Upper lobe of left lung (tissue), 6 donors: ENCODE results near the gene CD6. TPM values are rescaled to one million over a fixed set of nuclear protein-coding genes. Genes with fewer than 3 reads are reported as not detected.

Source experiments
- ATAC-seq, 2 donors: fragments of 200-7000 bp; cut with Tn5 transposase; one replicate each; pipeline ENCODE4 v1.9.1; 2022; ENCODE audit warnings: mild to moderate bottlenecking in 2 of 2, moderate library complexity in 2 of 2; ENCODE audit not compliant: low FRiP score in 2 of 2
- DNase-seq, 2 donors: peaks; one replicate each; pipeline ENCODE4 v3.0.0-alpha.2; 2019 to 2020
- H3K27ac ChIP-seq, 4 donors: fragments of 200-600 bp; sonication (generic); one replicate each; pipeline ENCODE4 v1.5.1; 2016 to 2019
- H3K27me3 ChIP-seq, 4 donors: fragments of 200-600 bp; sonication (generic); one replicate each; pipeline ENCODE4 v1.5.1; 2017 to 2019
- H3K36me3 ChIP-seq, 4 donors: fragments of 200-600 bp; sonication (generic); one replicate each; pipeline ENCODE4 v1.5.1; 2016 to 2019
- H3K4me1 ChIP-seq, 4 donors: fragments of 200-600 bp; sonication (generic); one replicate each; pipeline ENCODE4 v1.5.1; 2018 to 2019
- H3K4me3 ChIP-seq, 4 donors: fragments of 200-600 bp; sonication (generic); one replicate each; pipeline ENCODE4 v1.5.1; 2017 to 2019; ENCODE audit warnings: mild to moderate bottlenecking in 2 of 4, moderate library complexity in 1 of 4
- H3K9me3 ChIP-seq, 4 donors: fragments of 200-600 bp; sonication (generic); one replicate each; pipeline ENCODE4 v1.5.1; 2018 to 2019
- CTCF ChIP-seq, 6 experiments: fragments of 450-650 bp in 4 of 6; fragments of 200-600 bp in 2 of 6; sonication (generic) in 2 of 6; IDR thresholded peaks; one replicate each; pipeline ENCODE4 v1.5.1; 2016 to 2019; ENCODE audit warnings: antibody characterized with exemption in 6 of 6
- EP300 ChIP-seq, 4 donors: sonication (generic); formaldehyde crosslinking; IDR thresholded peaks; one replicate each; pipeline ENCODE4 v1.5.1; 2017; ENCODE audit warnings: antibody characterized with exemption in 4 of 4, control low read depth in 2 of 4
- POLR2A ChIP-seq, 4 donors: fragments of 450-650 bp; IDR thresholded peaks; one replicate each; pipeline ENCODE4 v1.5.1; 2016 to 2017; ENCODE audit warnings: antibody characterized with exemption in 4 of 4, mild to moderate bottlenecking in 2 of 4
- POLR2AphosphoS5 ChIP-seq, 2 donors: sonication (generic); formaldehyde crosslinking; IDR thresholded peaks; one replicate each; pipeline ENCODE4 v1.5.1; 2017; ENCODE audit warnings: antibody characterized with exemption in 2 of 2
- WGBS, 2 donors: methylation state at CpG; one replicate each; pipeline ENCODE4 v1.1.5; 2017 to 2018; 5-methylcytosine and 5-hydroxymethylcytosine counted together
- total RNA-seq, 6 donors: library from RNA; depleted of rRNA in 4 of 6; stranded (reverse); fragments of >200 nt in 4 of 6; gene quantifications; one replicate each; pipeline versions ENCODE4 v1.1.0 to v1.2.1, GENCODE V29; 2016 to 2021
- donor health status: DM: no; HTN: no; CAD: no; lungs with moderate emphysema.
- donor health status: DM: no; HTN: yes; CAD: no; lungs with severe emphysema.

Gene CD6
- total RNA-seq, 6 donors from 2014 or later, result 3.8 to 27.2 (median 5.3) TPM

- peak overlapping the region; percentile 76 to 90 (median 82) for H3K27ac ChIP-seq
- no peak overlapping the region for H3K4me3 ChIP-seq
- peaks cover 5 to 62% (median 38%) of the 10 kb centered on the region in 4 donors for H3K36me3 ChIP-seq
- peaks cover 14 to 42% (median 22%) of the 10 kb centered on the region in 4 donors for H3K4me1 ChIP-seq
- DNase-seq, result peak in 1 of 2 donors; percentile 60
- H3K9me3 ChIP-seq, result no peaks in the 10 kb centered on the region
- WGBS, 2 donors, result 93 to 100% methylated on average over 3 to 8 of the region's 8 CpGs
- no peak for TF ChIP-seq CTCF (IDR thresholded peaks at IDR 0.05)
- H3K27me3 ChIP-seq, result no peaks in the 10 kb centered on the region
- ATAC-seq, result no peak
Measured at GRCh38 chr11:60937811-60938210, 33.7 kb upstream of the CD6 start.

- WGBS, 2 donors, result 89 to 90% methylated on average over 9 of the region's 9 CpGs
- H3K36me3 ChIP-seq, result peaks cover 5 to 68% (median 42%) of the 10 kb centered on the region in 4 donors
- no peaks in the 10 kb centered on the region for H3K27me3 ChIP-seq
- no peak for DNase-seq
- TF ChIP-seq POLR2AphosphoS5 (IDR thresholded peaks at IDR 0.05) (no peak), EP300 (IDR thresholded peaks at IDR 0.05) (no peak), CTCF (IDR thresholded peaks at IDR 0.05) (no peak), POLR2A (IDR thresholded peaks at IDR 0.05) (no peak)
- H3K9me3 ChIP-seq, result no peaks in the 10 kb centered on the region
- ATAC-seq, result no peak
- H3K4me3 ChIP-seq, result no peak overlapping the region
- H3K27ac ChIP-seq, result peak overlapping the region in 1 of 4 donors; percentile 82
- H3K4me1 ChIP-seq, result peaks cover 14 to 49% (median 26%) of the 10 kb centered on the region in 4 donors
Measured at GRCh38 chr11:60938500-60938899, 33.0 kb upstream of the CD6 start.

GRCh38 chr11:60939301-60939700 is 32.2 kb upstream of the CD6 start:
- DNase-seq, result no peak
- H3K4me1 ChIP-seq, result peaks cover 14 to 51% (median 27%) of the 10 kb centered on the region in 4 donors
- H3K27me3 ChIP-seq, result no peaks in the 10 kb centered on the region
- H3K9me3 ChIP-seq, result no peaks in the 10 kb centered on the region
- no peak overlapping the region for H3K4me3 ChIP-seq
- TF ChIP-seq POLR2A (IDR thresholded peaks at IDR 0.05) (no peak), EP300 (IDR thresholded peaks at IDR 0.05) (no peak), POLR2AphosphoS5 (IDR thresholded peaks at IDR 0.05) (no peak), CTCF (IDR thresholded peaks at IDR 0.05) (no peak)
- peaks cover 5 to 71% (median 42%) of the 10 kb centered on the region in 4 donors for H3K36me3 ChIP-seq
- 85% methylated on average over 4 of the region's 7 CpGs; no CpG with 5 or more reads in 1 of the 2 donors for WGBS, 2 donors
- peak overlapping the region in 2 of 4 donors; percentile 40 to 82 for H3K27ac ChIP-seq
- ATAC-seq, result no peak

- Histone ChIP-seq H3K36me3 (peaks cover 5 to 73% (median 42%) of the 10 kb centered on the region in 4 donors), H3K27ac (peak overlapping the region in 1 of 4 donors; percentile 40), H3K27me3 (no peaks in the 10 kb centered on the region), H3K4me1 (peaks cover 14 to 51% (median 27%) of the 10 kb centered on the region in 4 donors), H3K9me3 (no peaks in the 10 kb centered on the region), H3K4me3 (no peak overlapping the region)
- DNase-seq (no peak), ATAC-seq (peak in 1 of 2 donors; percentile 12)
- TF ChIP-seq CTCF (IDR thresholded peaks at IDR 0.05) (no peak), POLR2A (IDR thresholded peaks at IDR 0.05) (no peak), EP300 (IDR thresholded peaks at IDR 0.05) (no peak), POLR2AphosphoS5 (IDR thresholded peaks at IDR 0.05) (no peak)
- 44 to 46% methylated on average over 2 of the region's 2 CpGs for WGBS, 2 donors
Measured at GRCh38 chr11:60939855-60940254, 31.6 kb upstream of the CD6 start.
